Stimulated activated CD4-positive, alpha-beta T cell treated with anti-CD3 and anti-CD28 coated beads, Interleukin-1b, Interleukin-23, amount 100 ng/mL, for 24 hours (primary cell): ENCODE results near the gene LRIG2.
"Not testable (repeated sequence)": the region's sequence is repeated elsewhere in the genome, so short reads cannot be mapped to it uniquely, and the experiment has no call there.

Experiments used
- DNase-seq, 4 experiments: peaks; one replicate each; pipeline ENCODE4 v3.0.0-alpha.2; 2020; ENCODE audit warnings: low read depth in 4 of 4, low spot score in 1 of 4

Gene LRIG2

DNA sequence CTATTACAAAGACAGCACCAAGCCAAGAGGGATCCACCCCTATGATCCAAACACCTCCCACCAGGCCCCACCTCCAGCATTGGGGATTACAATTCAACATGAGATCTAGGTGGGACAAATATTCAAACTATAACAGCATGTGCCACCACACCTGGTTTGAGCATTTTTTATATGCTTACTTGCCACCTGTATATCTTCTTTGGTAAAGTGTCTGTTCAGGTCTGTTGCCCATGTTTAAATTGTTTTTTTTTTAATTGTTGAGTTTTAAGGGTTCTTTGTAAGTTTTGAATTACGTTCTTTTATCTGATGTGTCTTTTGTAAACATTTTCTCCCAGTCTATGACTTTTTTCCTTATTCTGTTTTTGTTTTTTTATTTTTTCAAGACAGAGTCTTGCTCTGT lies 83.4 kb downstream of the LRIG2 start:
- no peak for DNase-seq

DNA sequence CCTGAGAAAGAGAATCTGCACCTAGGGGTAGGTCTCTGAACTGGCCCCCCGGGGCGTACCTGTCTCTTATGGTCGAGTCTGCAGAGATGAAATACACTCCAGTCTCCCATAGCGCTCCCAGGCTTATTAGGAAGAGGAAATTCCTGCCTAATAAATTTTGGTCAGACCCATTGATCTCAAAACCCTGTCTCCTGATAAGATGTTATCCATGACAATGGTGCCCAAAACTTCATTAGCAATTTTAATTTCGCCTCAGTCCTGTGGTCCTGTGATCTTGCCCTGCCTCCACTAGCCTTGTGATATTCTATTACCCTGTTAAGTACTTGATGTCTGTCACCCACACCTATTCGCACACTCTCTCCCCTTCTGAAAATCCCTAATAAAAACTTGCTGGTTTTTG lies 85.7 kb downstream of the LRIG2 start:
- not testable (repeated sequence) for DNase-seq

DNA sequence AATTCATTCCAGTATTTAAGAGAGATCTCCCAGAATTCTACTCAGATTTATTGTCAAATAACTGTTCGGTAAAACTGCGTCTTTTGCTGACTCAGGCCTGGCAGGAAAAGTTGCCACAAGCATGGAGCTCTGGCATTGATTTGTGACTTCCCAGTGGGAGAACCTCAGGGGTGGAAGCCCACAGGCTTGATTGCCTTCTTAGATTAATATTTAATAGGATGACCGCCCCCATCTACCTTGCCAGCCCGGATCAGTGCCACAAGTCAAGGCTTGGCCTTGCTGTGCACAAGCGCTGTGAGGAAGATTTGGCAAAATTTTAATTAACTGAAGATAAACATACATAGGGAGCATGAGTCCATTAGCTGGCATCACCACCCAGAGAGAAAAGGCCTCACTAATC lies 93.5 kb downstream of the LRIG2 start:
- DNase-seq, result no peak

DNA sequence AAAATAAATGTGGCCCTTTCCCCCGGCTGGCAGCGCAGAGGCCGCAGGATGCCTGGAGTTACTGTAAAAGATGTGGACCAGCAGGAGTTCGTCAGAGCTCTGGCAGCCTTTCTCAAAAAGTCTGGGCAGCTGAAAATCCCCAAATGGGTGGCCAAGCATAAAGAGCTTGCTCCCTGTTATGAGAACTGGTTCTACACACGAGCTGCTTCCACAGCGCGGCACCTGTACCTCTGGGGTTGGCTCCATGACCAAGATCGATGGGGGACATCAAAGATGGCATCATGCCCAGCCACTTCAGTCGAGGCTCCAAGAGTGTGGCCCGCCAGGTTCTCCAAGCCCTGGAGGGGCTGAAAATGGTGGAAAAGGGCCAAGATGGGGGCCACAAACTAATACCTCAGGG lies 95.9 kb downstream of the LRIG2 start:
- no peak for DNase-seq

DNA sequence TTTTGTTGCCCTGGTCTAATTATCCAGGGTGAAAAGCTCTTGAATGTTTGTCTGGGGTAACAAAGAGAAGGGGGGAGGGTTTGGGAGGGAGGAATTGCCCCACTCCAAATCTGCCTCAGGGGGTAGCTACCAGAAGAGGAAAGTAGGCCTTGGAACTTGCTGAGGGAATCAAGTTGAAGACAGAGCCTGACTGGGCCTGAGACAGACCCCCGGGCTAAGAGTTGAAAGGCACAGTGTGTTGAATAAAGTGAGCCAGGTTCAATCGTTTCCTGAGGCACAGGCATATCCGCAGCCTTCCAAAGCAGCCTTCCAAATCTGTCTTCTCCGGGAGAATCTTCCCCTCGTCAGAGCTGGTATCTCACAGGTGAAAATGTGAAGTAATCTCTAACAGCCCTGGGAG lies 96.6 kb downstream of the LRIG2 start:
- DNase-seq, result no peak

GRCh38 chr1:113170519-113170918 lies 97.5 kb downstream of the LRIG2 start:
- no peak for DNase-seq

DNA sequence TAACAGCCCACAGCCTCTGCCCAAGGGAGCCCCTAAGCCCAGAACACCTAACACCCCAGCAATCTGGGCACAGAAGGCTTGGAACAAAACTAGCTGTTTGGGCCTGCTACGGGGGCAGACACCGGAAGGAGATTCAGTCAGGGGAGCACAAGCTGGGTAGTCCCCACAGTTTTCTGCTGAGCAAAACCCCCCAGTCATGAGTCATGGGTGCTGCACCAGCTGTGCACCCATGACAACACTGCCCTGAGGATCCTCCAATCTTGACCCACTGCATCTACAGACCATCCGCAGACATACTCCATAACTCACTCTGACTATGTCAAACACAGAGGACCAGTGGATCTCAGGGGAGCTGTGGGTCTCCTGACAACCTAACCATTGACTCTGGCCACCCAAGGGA lies 105.1 kb downstream of the LRIG2 start:
- DNase-seq, result no peak

DNA sequence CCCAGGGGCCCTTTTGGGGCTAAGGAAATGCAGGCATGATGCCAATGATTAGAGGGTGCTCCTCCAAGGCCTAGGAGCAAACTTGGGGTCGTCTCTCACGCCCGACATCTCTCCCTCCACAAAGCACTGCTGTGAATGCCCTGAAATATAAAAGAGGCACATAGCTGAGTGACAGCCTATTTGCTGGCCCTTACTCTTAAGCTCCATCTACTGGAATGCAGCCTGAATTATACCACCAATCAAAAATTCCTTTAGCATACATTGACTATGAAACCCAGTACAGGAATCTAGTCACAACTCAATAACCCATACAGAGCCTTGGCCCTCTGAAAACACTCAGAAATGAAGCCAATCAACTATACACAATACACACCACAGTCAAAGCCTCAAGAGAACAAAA lies 105.5 kb downstream of the LRIG2 start:
- DNase-seq, result no peak
